ENCODE data around the gene THUMPD2.

The THUMPD2 gene

GRCh38 chr2:39686456-39686855 is 92.6 kb downstream of the THUMPD2 start:
- no peaks in the 10 kb centered on the region for H3K4me1 Mint-ChIP-seq
- H3K27ac Mint-ChIP-seq, result no peak overlapping the region
- no peak for TF ChIP-seq CTCF (IDR thresholded peaks at IDR 0.05; ENCODE audit: unreplicated experiment in 3 of 3)
- H3K27me3 Mint-ChIP-seq (ENCODE audit: low read depth), result no peaks in the 10 kb centered on the region
- peaks cover 5% of the 10 kb centered on the region for H3K36me3 Mint-ChIP-seq (ENCODE audit: low read depth)
- H3K4me3 Mint-ChIP-seq, result no peak overlapping the region
- peaks cover 7% of the 10 kb centered on the region for H3K9me3 Mint-ChIP-seq

Measured in nephron (organoid).